ELF-1 (cell line): Measurements from ENCODE around the gene ZFAND4.
"Not testable (repeated sequence)": the region's sequence is repeated elsewhere in the genome, so short reads cannot be mapped to it uniquely, and the experiment has no call there.

Experiments
- DNase-seq: peaks from one replicate; pipeline ENCODE4 v3.0.0-alpha.2; 2016; ENCODE audit warnings: low read depth, low spot score

The ZFAND4 gene

GRCh38 chr10:45640941-45641340 is 31.6 kb downstream of the ZFAND4 start:
- no peak for DNase-seq

- no peak for DNase-seq
Observed at GRCh38 chr10:45640049-45640448, 32.5 kb downstream of the ZFAND4 start.

- DNase-seq: no peak
Observed at GRCh38 chr10:45627412-45628048, 45.0 kb downstream of the ZFAND4 start.

DNA sequence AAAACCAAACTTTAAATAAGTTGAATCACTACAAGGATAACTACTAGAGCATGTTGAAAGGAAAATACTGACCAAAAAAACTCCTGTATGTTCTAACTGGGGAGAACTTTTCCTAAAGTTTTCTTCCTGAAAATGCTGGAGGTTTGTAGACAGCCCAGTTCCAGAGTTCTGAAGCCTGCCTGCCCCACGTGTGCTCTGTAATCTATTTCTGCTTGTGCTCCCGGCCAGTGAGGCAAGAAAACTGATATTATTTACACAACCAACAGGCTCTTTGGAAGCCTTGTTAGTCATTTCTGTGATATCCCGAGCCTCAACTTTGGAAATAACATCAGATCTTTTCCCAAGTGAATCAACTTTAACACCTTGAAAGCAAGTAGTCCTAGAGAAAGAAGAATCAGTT is 46.7 kb downstream of the ZFAND4 start:
- no peak for DNase-seq

- no peak for DNase-seq
Observed at GRCh38 chr10:45624724-45625123, 47.8 kb downstream of the ZFAND4 start.

GRCh38 chr10:45614869-45615268 is 57.7 kb downstream of the ZFAND4 start:
- no peak for DNase-seq

DNA sequence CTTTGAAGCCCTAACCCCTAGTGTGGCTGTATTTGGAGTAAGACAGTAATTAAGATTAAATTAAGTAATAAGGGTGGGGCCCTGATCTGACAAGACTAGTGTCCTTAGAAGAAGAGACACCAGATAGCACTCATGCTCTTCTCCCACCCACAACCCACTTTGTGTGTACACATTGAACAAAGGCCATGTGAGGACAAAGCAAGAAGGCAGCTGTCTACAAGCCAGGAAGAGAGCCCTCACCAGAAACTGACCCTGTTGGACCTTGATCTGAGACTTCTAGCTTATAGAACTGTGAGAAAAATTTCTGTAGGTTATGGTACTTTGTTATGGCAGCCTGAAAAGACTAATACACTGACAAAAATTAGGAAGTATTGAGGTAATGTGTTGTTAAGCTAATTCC is 59.8 kb downstream of the ZFAND4 start:
- DNase-seq: no peak

DNA sequence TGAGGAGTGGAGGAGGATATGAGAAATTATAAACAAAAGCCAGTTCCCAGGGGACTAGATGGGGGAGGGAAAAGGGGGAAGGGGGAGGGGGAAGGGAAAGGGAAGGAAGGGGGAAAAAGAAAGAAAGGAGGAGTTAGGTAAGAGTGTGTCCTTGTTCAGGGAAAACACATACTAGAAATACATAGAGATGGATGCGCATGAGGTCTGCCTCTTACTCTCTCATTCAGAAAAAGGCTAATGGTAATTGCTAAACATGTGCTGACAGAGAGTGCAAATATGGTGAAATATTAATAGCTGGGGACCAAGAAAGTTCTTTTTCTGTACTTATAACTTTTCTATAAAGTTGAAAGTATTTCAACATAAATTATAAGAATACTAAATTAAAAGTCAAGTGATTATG is 64.5 kb downstream of the ZFAND4 start:
- DNase-seq: no peak

- no peak for DNase-seq
Observed at GRCh38 chr10:45607276-45607675, 65.3 kb downstream of the ZFAND4 start.

- DNase-seq: no peak
Observed at GRCh38 chr10:45602836-45603235, 69.7 kb downstream of the ZFAND4 start.

DNA sequence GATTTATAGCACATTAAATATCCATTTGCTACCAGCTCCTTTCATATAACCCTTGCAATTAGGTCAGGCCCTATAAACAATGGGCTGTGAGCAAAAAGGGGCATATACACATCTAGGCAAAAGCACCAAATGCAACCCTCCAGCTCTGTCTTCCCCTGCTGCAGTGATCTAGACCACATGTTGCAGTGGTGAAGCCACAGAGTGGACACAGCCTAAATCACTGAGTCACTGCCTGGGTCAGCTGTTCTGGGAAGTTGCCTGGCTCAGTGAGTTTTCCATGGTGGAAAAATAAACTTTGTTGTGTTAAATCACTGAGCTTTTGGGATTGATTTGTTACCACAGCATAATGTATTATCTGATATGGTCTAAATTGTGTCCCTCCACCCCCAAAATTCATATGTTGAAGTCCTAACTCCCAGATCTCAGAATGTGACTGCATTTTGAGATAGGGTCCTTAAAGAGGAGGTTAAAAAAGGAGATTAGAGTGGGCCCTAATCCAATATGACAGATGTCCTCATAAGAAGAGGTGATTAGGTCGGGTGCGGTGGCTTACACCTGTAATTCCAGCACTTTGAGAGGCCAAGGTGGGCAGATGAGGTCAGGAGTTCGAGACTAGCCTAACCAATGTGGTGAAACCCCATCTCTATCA is 70.4 kb downstream of the ZFAND4 start:
- no peak for DNase-seq

DNA sequence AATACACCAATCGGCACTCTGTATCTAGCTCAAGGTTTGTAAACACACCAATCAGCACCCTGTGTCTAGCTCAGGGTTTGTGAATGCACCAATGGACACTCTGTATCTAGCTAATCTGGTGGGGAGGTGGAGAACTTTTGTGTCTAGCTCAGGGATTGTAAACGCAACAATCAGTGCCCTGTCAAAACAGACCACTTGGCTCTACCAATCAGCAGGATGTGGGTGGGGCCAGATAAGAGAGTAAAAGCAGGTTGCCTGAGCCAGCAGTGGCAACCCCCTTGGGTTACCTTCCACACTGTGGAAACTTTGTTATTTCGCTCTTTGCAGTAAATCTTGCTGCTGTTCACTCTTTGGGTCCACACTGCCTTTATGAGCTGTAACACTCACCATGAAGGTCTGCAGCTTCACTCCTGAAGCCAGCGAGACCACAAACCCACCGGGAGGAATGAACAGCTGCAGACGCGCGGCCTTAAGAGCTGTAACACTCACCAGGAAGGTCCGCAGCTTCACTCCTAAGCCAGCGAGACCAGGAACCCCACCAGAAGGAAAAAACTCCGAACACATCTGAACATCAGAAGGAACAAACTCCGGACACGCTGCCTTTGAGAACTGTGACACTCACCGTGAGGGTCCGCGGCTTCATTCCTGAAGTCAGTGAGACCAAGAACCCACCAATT is 71.2 kb downstream of the ZFAND4 start:
- DNase-seq: not testable (repeated sequence)

- not testable (repeated sequence) for DNase-seq
Observed at GRCh38 chr10:45600337-45601253, 72.0 kb downstream of the ZFAND4 start.

GRCh38 chr10:45599646-45600045 is 72.9 kb downstream of the ZFAND4 start:
- DNase-seq: no peak

DNA sequence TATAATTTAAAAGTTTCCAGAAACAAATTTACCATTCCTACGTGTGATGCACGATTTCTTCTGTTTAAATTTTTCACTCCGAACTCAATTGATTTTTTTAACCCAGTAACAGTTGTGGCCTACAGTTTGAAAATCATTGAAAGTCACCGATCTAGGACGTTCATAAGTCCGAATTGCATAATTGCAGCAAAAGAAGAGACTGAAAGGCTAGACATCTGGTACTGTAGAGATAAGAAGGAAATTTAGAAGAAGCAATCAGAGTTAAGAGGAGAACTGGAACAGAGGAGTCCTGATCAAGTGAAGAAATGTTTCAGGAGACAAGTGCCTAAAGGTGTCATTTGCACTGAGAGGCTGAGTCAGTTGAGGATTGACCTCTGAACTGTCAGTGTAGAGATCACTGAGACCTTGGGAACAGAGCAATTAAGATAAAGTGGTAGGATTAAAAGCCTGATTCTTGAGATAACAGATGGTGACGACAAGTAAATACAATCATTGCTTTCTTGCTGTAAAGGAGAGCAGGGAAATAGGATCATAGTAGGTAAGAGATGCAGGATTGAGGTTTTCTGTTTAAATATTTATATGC is 73.5 kb downstream of the ZFAND4 start:
- DNase-seq: no peak

GRCh38 chr10:45596526-45596925 is 76.0 kb downstream of the ZFAND4 start:
- no peak for DNase-seq

GRCh38 chr10:45594276-45595157 is 78.1 kb downstream of the ZFAND4 start:
- peak; percentile 95 for DNase-seq

DNA sequence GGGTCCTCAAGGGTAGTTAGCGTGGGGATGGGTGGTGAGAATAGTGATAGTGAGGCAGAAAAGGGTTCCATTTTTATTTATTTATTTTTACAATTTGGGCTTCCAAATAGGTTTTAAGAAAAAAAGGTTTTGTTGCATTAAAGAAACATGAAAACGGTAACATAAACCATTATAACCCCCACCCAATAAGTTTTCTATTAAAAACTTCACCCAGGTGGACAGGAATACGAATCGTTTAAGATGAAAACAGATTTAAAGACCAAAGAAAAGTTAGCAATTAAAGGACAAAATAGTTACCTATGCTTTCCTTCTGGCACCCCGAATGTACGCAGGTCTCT is 78.7 kb downstream of the ZFAND4 start:
- DNase-seq: no peak

DNA sequence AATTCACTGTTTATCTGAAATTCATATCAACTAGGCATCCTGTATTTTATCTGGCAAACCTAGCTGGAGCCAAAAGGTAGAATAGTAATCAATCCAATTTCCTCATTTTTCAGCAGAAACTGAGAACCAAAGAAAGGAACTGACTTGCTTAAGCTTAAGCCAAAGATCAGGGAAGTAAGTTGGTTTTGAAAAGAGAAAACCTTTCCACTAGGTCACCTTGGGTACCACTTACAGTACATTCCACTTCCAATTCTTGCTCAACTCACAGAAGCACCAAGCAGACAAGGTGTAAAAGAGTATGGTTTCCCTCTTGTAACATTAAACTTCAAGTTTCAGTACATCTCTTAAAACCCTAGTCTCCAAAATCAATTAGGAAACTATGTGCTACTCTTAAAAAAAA is 79.6 kb downstream of the ZFAND4 start:
- DNase-seq: no peak

DNA sequence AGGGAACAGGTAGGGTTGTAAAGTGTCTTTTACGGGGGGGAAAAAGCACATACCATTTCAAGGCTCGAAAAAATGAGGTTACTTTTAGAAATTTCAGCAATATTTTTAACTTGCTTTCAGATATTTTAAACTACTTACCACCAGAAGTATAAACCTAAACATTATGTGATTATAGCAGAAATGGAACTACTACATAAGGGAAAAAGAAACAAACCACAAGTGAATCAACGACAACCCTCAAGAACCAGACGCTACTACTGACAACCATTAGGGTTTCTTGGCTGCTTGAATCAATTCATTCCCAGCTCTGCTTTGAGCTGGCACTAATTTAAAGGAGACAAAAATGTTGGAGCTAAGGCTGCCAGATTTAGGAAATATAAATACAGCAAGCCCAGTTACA is 80.1 kb downstream of the ZFAND4 start:
- DNase-seq: no peak

- DNase-seq: no peak
Observed at GRCh38 chr10:45591280-45591679, 81.3 kb downstream of the ZFAND4 start.
